Measurements from ENCODE around the gene PBXIP1.

DNA sequence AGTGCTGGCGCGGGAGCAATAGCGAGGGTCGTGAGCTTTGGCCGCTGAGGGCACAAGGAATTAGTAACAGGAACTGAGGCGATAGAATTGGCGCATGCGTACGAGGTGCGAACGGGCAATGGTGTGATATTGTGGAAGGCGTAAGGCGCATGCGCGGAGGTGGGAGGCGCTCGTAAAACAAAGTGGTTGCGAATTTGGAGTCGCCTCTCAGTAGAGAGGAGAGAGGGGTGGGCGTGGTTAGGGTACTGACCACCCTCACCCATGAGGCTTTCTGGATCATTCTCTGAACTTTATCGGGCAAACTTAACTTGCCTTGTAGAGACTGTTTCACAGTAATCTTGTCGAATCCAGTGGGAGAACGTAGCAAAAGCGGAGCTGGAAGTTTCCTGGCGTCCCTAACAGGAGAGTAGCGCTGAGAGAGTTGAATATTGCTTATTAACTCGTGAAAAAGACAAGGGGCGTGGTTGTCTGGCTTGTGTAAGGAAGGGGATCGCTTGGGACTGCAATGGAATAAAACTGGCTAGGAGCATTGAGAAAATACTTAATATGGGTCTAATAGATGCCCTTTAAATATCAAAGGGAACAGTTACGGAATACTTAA, 19.0 kb upstream of the PBXIP1 start:
- TF ChIP-seq, protein P1, sequence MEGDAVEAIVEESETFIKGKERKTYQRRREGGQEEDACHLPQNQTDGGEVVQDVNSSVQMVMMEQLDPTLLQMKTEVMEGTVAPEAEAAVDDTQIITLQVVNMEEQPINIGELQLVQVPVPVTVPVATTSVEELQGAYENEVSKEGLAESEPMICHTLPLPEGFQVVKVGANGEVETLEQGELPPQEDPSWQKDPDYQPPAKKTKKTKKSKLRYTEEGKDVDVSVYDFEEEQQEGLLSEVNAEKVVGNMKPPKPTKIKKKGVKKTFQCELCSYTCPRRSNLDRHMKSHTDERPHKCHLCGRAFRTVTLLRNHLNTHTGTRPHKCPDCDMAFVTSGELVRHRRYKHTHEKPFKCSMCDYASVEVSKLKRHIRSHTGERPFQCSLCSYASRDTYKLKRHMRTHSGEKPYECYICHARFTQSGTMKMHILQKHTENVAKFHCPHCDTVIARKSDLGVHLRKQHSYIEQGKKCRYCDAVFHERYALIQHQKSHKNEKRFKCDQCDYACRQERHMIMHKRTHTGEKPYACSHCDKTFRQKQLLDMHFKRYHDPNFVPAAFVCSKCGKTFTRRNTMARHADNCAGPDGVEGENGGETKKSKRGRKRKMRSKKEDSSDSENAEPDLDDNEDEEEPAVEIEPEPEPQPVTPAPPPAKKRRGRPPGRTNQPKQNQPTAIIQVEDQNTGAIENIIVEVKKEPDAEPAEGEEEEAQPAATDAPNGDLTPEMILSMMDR (IDR thresholded peaks at IDR 0.05): no peak
- peak; percentile 46 to 94 for TF ChIP-seq POLR2A (IDR thresholded peaks at IDR 0.05)
